Astrocyte (in vitro differentiated cells and primary cell): ENCODE data around the gene CCNK.

Experiments used
- CTCF ChIP-seq: IDR thresholded peaks from 2 replicates; pipeline ENCODE4 v1.5.1; 2011; ENCODE audit warnings: low read depth, mild to moderate bottlenecking, inconsistent platforms, low read length, moderate library complexity; ENCODE audit not compliant: insufficient read depth
- EZH2 ChIP-seq: IDR thresholded peaks from 2 replicates; pipeline ENCODE4 v1.6.1; 2012; ENCODE audit warnings: mild to moderate bottlenecking, low read length, inconsistent platforms; ENCODE audit not compliant: insufficient read depth

- TF ChIP-seq CTCF (no peak), EZH2 (no peak)
Measured at GRCh38 chr14:99534333-99534732, 53.1 kb downstream of the CCNK start.
